HEK293T (cell line): ENCODE results near the gene PSKH1.

Source experiments
- CTCF ChIA-PET: fragments of 350-600 bp; formaldehyde crosslinking; extraction: SDS; loops from one replicate; lab custom pipeline; 2021; ENCODE audit warnings: antibody characterized with exemption, inconsistent platforms; lab: Yijun Ruan, JAX
- POLR2A ChIA-PET: fragments of 350-600 bp; formaldehyde crosslinking; extraction: SDS; loops from one replicate; lab custom pipeline; 2020; ENCODE audit warnings: antibody characterized with exemption, inconsistent platforms; lab: Yijun Ruan, JAX
- DNase-seq: peaks from one replicate; pipeline ENCODE4 v3.0.0; 2012; ENCODE audit warnings: mixed read lengths; ENCODE audit errors: extremely low spot score
- ARNT ChIP-seq: fragments of 450-650 bp; IDR thresholded peaks from 2 replicates; pipeline ENCODE4 v1.6.1; 2017; ENCODE audit warnings: mild to moderate bottlenecking
- BHLHE40 ChIP-seq: fragments of 450-650 bp; IDR thresholded peaks from 2 replicates; pipeline ENCODE4 v1.6.1; 2016; ENCODE audit warnings: mild to moderate bottlenecking, moderate library complexity, borderline replicate concordance
- CTBP1 ChIP-seq: fragments of 450-650 bp; IDR thresholded peaks from 2 replicates; pipeline ENCODE4 v1.6.1; 2016; ENCODE audit warnings: borderline replicate concordance
- ELF4 ChIP-seq: fragments of 450-650 bp; IDR thresholded peaks from 2 replicates; pipeline ENCODE4 v1.6.1; 2017; ENCODE audit warnings: antibody characterized with exemption
- FOXA1 ChIP-seq: fragments of 450-650 bp; IDR thresholded peaks from 2 replicates; pipeline ENCODE4 v1.6.1; 2016; ENCODE audit warnings: mild to moderate bottlenecking
- FOXK2 ChIP-seq: fragments of 450-650 bp; IDR thresholded peaks from 2 replicates; pipeline ENCODE4 v1.6.1; 2016; ENCODE audit warnings: mild to moderate bottlenecking
- FOXM1 ChIP-seq: fragments of 450-650 bp; IDR thresholded peaks from 2 replicates; pipeline ENCODE4 v1.6.1; 2017; ENCODE audit warnings: mild to moderate bottlenecking, borderline replicate concordance
- HDGF ChIP-seq: fragments of 450-650 bp; IDR thresholded peaks from 2 replicates; pipeline ENCODE4 v1.6.1; 2017; ENCODE audit warnings: antibody characterized with exemption, borderline replicate concordance
- L3MBTL2 ChIP-seq: fragments of 450-650 bp; conservative IDR thresholded peaks from 2 replicates; pipeline ENCODE4 v1.6.1; 2016; ENCODE audit warnings: mild to moderate bottlenecking
- LEF1 ChIP-seq: fragments of 450-650 bp; IDR thresholded peaks from 2 replicates; pipeline ENCODE4 v1.6.1; 2017; ENCODE audit warnings: mild to moderate bottlenecking, borderline replicate concordance
- NFRKB ChIP-seq: fragments of 450-650 bp; IDR thresholded peaks from 2 replicates; pipeline ENCODE4 v1.6.1; 2016; ENCODE audit warnings: mild to moderate bottlenecking, moderate library complexity
- SP1 ChIP-seq: fragments of 450-650 bp; IDR thresholded peaks from 2 replicates; pipeline ENCODE4 v1.6.1; 2017
- SUZ12 ChIP-seq: fragments of 450-650 bp; IDR thresholded peaks from 2 replicates; pipeline ENCODE4 v1.6.1; 2016; ENCODE audit warnings: mild to moderate bottlenecking
- TARDBP ChIP-seq: fragments of 450-650 bp; IDR thresholded peaks from 2 replicates; pipeline ENCODE4 v1.6.1; 2016
- ZNF384 ChIP-seq: fragments of 450-650 bp; IDR thresholded peaks from 2 replicates; pipeline ENCODE4 v1.6.1; 2016
- TF ChIP-seq, protein P1 (sequence below): fragments of 450-650 bp; IDR thresholded peaks from 2 replicates; pipeline ENCODE4 v1.6.1; 2016

The PSKH1 gene

DNA sequence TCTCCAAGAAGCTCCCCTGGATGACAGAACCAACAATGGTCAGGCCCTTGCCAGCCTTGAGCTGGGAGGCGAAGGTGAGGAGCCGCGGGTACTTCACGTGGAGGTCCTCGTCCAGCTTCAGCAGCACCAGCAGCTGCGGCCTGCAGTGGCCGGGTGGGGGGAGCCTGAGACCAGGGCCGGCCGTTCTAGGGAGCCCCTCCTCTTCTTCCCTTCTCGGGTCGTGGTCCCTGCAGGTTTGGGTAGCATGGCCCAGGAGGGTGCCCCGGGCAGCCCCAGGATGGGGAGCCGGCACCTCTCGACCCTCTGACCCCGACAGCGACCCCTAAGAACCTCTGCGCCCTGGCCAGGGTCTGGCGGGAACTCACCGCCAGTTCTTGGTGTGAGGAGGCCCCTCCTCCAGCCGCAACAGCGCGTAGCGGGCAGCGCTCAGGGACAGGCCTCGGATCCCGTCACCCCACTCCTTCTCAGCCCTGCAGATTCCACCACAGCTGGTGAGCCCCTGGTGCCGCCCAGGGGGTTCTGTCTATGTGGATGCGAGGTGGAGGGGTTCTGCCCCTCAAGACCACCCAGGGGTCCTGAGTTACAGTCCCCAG is 54.0 kb downstream of the PSKH1 start:
- POLR2A ChIA-PET = interaction anchor here (0.5 to 0.8 kb wide), 2 partner anchors 16 to 90 kb away, joined by 3 to 4 read pairs; partner anchors contain the start of gene CTRL
- no peak for TF ChIP-seq NFRKB
- TF ChIP-seq, protein P1, sequence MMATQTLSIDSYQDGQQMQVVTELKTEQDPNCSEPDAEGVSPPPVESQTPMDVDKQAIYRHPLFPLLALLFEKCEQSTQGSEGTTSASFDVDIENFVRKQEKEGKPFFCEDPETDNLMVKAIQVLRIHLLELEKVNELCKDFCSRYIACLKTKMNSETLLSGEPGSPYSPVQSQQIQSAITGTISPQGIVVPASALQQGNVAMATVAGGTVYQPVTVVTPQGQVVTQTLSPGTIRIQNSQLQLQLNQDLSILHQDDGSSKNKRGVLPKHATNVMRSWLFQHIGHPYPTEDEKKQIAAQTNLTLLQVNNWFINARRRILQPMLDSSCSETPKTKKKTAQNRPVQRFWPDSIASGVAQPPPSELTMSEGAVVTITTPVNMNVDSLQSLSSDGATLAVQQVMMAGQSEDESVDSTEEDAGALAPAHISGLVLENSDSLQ = no peak
- TF ChIP-seq HDGF = no peak
- TF ChIP-seq FOXM1 = no peak
- TF ChIP-seq ZNF384 = no peak
- TF ChIP-seq LEF1 = no peak
- no peak for TF ChIP-seq SUZ12
- TF ChIP-seq CTBP1 = no peak
- TF ChIP-seq ARNT = no peak
- TF ChIP-seq SP1 = no peak
- no peak for TF ChIP-seq TARDBP
- CTCF ChIA-PET = interaction anchor here (0.5 kb wide), 1 partner anchor 130 kb away, joined by 5 read pairs; no protein-coding TSS in a partner anchor
- no peak for DNase-seq

DNA sequence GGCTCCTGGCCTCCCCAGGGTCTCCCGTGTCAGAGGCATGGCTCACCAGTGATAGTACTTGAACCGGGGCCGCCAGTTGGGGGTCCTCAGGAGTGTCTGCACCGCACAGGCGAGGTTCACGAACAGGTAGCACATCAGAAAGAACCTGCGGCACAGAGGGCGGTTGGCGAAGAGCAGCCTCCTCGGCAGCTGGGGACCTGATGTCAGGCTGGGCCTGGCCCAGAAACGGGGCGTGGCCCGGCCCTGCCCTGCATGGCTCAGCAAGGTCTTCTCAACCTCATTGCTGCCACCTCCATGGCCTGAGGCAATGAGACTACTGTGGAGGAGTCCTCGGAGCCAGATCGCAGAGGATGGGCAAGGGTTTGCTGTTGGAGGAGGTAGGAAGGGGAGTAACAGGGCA is 55.0 kb downstream of the PSKH1 start:
- ChIA-PET POLR2A (no interaction called here), CTCF (no interaction called here)
- DNase-seq = no peak
- no peak for TF ChIP-seq ZNF384

DNA sequence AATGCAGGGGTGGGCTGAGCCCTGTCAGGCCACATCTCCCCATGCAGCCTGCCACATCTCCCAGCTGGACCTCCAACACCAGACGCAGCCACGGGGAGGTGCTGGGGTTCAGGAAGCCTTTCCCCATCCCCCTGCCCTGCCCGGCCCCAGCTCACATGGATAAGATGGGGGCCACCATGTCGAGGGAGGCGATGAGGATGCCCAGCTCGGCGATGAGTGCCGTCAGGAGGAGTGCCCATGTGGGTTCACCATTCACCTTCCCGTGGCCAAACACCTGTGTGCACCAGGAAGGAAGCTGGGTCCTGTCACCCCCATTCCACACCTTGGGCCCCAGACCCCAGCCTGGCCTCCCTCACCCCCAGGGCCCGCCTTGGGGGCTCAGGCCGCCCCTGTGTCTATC is 56.6 kb downstream of the PSKH1 start:
- DNase-seq = no peak
- ChIA-PET POLR2A (interaction anchor here (1.1 kb wide), 1 partner anchor 14 kb away, joined by 5 read pairs; no protein-coding TSS in a partner anchor), CTCF (no interaction called here)
- TF ChIP-seq TARDBP = no peak
- TF ChIP-seq FOXA1 = no peak
- TF ChIP-seq SP1 = no peak
- TF ChIP-seq FOXM1 = no peak
- no peak for TF ChIP-seq HDGF

DNA sequence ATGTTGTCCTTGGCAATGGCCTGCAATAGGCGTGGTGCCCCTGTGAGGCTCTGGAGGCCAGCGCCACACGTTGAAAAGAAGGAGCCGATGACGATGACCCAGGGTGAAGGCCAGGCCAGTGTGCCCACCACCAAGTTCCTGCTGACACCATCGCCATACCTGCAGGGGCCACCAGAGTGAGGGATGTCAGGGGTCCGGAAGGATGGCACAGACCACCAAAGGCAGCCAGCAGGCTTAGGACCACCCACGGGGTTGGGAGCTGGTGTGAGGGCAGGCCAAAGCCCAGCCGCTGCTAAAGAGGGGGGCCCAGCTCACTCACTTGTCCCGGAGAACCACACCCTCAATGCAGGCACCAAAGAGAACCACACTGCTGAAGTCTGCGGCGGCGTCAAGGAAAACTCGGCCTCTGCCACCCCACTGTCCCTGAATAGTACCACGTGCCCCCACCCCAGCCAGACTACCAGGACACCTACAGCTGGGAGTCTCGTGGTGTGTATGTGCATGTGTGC is 57.3 kb downstream of the PSKH1 start:
- ChIA-PET CTCF (interaction anchor here (0.6 to 1.0 kb wide), 2 partner anchors 8 to 87 kb away, joined by 3 to 4 read pairs; no protein-coding TSS in a partner anchor), POLR2A (interaction anchor here (1.1 to 1.8 kb wide), 2 partner anchors 11 to 15 kb away, joined by 4 to 5 read pairs; no protein-coding TSS in a partner anchor)
- TF ChIP-seq, protein P1 = no peak
- TF ChIP-seq CTBP1 (no peak), FOXK2 (no peak), SP1 (no peak), L3MBTL2 (no peak), TARDBP (no peak), ZNF384 (no peak), FOXA1 (no peak), SUZ12 (no peak), FOXM1 (no peak), ELF4 (no peak), ARNT (no peak), LEF1 (no peak)
- DNase-seq = no peak

DNA sequence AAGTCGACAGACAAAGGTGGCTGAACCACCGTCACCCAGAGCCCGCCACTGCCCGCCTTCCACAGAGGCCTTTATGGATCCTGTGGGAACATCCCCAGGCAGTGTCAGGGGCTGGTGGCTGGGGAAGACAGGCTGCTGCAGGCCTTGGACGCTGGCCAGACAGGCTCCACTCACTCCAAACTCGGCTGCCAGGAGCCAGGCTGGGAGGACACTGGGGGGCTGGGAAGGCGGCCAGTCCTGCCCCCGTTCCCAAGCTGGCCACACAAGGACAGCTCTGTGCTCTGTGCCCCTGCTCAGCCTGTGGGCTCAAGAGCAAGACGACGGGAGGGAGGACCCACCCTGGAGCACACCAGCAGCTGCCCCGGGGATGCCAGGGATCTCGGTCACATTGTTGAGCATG is 58.4 kb downstream of the PSKH1 start:
- ChIA-PET CTCF (interaction anchor here (1.0 kb wide), 1 partner anchor 9 kb away, joined by 4 read pairs; no protein-coding TSS in a partner anchor), POLR2A (interaction anchor here (1.1 to 1.8 kb wide), 2 partner anchors 9 to 16 kb away, joined by 4 read pairs; no protein-coding TSS in a partner anchor)
- DNase-seq = no peak
- TF ChIP-seq, protein P1 = no peak
- TF ChIP-seq FOXK2 = no peak
- TF ChIP-seq BHLHE40 = no peak
- TF ChIP-seq FOXA1 = no peak
- TF ChIP-seq HDGF = no peak
- no peak for TF ChIP-seq NFRKB
- TF ChIP-seq ZNF384 = no peak
- no peak for TF ChIP-seq ELF4
- no peak for TF ChIP-seq L3MBTL2

DNA sequence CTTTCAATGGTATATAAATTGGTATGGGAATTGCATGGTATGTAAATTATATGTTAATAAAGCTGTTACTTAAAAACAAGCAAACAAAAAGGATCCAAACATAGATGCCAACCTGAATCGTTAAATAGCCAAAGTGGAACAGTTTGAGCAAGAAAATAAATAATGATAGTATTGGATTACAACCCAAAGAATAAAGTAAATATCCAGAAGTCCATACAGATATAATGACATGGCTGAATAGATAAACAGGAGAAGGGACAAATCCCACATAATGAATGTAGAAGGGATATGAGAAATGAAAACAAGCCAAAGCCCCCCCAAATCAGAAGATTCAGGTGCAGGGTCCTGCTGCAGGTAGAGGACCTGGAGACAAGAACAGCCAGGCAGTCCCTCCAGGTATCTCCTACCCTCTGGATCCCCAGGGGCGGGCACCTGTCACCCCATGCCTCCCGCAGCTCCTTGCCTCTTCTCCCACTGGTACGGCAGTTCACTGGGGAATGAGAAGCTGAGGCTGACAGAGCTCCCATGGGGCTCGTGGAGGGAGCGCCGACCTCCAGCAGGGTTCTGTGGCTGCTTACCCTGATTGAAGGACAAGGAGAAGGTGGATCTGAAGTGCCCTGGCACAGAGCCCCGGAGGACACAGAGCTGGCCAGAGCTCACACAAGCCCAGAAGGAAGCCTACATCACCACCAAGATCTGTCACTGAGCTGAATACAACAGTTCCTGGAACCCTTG is 60.8 kb downstream of the PSKH1 start:
- POLR2A ChIA-PET = interaction anchor here (1.2 kb wide), 2 partner anchors 8 to 19 kb away, joined by 3 to 5 read pairs; no protein-coding TSS in a partner anchor
- CTCF ChIA-PET = interaction anchor here (0.5 kb wide), 1 partner anchor 86 kb away, joined by 3 read pairs; no protein-coding TSS in a partner anchor
- TF ChIP-seq LEF1 = no peak
- TF ChIP-seq, protein P1 = no peak
- no peak for TF ChIP-seq FOXM1
- TF ChIP-seq BHLHE40 = no peak
- TF ChIP-seq ELF4 = no peak
- TF ChIP-seq HDGF = no peak
- TF ChIP-seq FOXA1 = no peak
- TF ChIP-seq CTBP1 = no peak
- TF ChIP-seq SUZ12 = no peak
- TF ChIP-seq L3MBTL2 = no peak
- no peak for TF ChIP-seq FOXK2
- TF ChIP-seq TARDBP = no peak
- TF ChIP-seq ARNT = no peak
- TF ChIP-seq SP1 = no peak
- no peak for TF ChIP-seq ZNF384
- TF ChIP-seq NFRKB = no peak
- no peak for DNase-seq
